Gastrocnemius medialis (tissue), 4 donors: ENCODE results near the gene POLR2C. TPM values are rescaled to one million over a fixed set of nuclear protein-coding genes. Genes with fewer than 3 reads are reported as not detected.

Experiments used
- ATAC-seq, 2 donors: fragments of 150-250 bp; one replicate each; pipeline ENCODE4 v1.9.1; 2016
- DNase-seq, 2 donors: peaks; one replicate each; pipeline ENCODE4 v3.0.0-alpha.2; 2019
- H3K27ac ChIP-seq, 4 donors: fragments of 200-600 bp; sonication (generic); 1 replicate in 1 of 4; 2 replicates in 3 of 4; pipeline ENCODE4 v1.5.1; 2016 to 2018; ENCODE audit warnings: mild to moderate bottlenecking in 2 of 4, moderate library complexity in 1 of 4
- H3K27me3 ChIP-seq, 3 donors: fragments of 200-600 bp; sonication (generic) in 2 of 3; 1 replicate in 1 of 3; 2 replicates in 2 of 3; pipeline versions ENCODE4 v1.5.1 to v1.6.0; 2016 to 2019; ENCODE audit warnings: mild to moderate bottlenecking in 1 of 3, moderate library complexity in 1 of 3
- H3K36me3 ChIP-seq, 2 donors: fragments of 200-600 bp; sonication (generic) in 1 of 2; one replicate each; pipeline ENCODE4 v1.5.1; 2017 to 2018
- H3K4me1 ChIP-seq, 2 donors: fragments of 200-600 bp; sonication (generic) in 1 of 2; one replicate each; pipeline ENCODE4 v1.5.1; 2016 to 2017; ENCODE audit warnings: mild to moderate bottlenecking in 2 of 2
- H3K4me3 ChIP-seq, 4 donors: fragments of 200-600 bp; sonication (generic) in 3 of 4; 1 replicate in 1 of 4; 2 replicates in 3 of 4; pipeline ENCODE4 v1.5.1; 2016 to 2019; ENCODE audit warnings: mild to moderate bottlenecking in 2 of 4
- H3K9me3 ChIP-seq, 3 donors: fragments of 200-600 bp; sonication (generic) in 2 of 3; 1 replicate in 1 of 3; 2 replicates in 2 of 3; pipeline ENCODE4 v1.5.1; 2016 to 2019
- POLR2A ChIP-seq, 2 donors: fragments of 450-650 bp; IDR thresholded peaks; one replicate each; pipeline ENCODE4 v1.6.1; 2017; ENCODE audit warnings: antibody characterized with exemption in 2 of 2, mild to moderate bottlenecking in 2 of 2, moderate library complexity in 2 of 2
- in situ Hi-C, 4 donors: fragments of 200-750 bp; cut with MboI; loops; one replicate each; pipeline versions ENCODE4 v1.15.0 to v1.8.0; 2017; ENCODE audit warnings: low sequenced_read_pairs in 4 of 4
- intact Hi-C: fragments of 100-400 bp; cut with DNase I; formaldehyde crosslinking; loops from one replicate; pipeline ENCODE4 v1.15.1; 2023; ENCODE audit warnings: low total_unique reads
- total RNA-seq, 4 donors: library from RNA; depleted of rRNA; stranded (reverse); fragments of >200 nt; gene quantifications; one replicate each; pipeline versions ENCODE4 v1.1.0 to v1.2.3, GENCODE V29; 2016
- TF ChIP-seq, protein P1 (sequence below), 5 experiments: fragments of 450-650 bp in 3 of 5; fragments of 200-600 bp in 2 of 5; sonication (generic) in 2 of 5; IDR thresholded peaks in 4 of 5; conservative IDR thresholded peaks in 1 of 5; 1 replicate in 4 of 5; 2 replicates in 1 of 5; pipeline ENCODE4 v1.5.1; 2016 to 2019; ENCODE audit warnings: antibody characterized with exemption in 5 of 5, mild to moderate bottlenecking in 3 of 5, moderate library complexity in 3 of 5

POLR2C gene
- total RNA-seq, 4 donors from 2014 or later, result 97.2 to 162 (median 134) TPM

GRCh38 chr16:57512296-57513001, 50.0 kb downstream of the POLR2C start:
- in situ Hi-C loops (loop anchor here in 2 of 4 donors (10.0 kb wide), 2 partner anchors 88 to 208 kb away; no protein-coding TSS in a partner anchor), intact Hi-C loops (no loop called here)
- no peaks in the 10 kb centered on the region for H3K9me3 ChIP-seq
- H3K36me3 ChIP-seq, result no peaks in the 10 kb centered on the region
- H3K27me3 ChIP-seq, result no peaks in the 10 kb centered on the region
- no peak overlapping the region for H3K4me3 ChIP-seq
- DNase-seq (no peak), ATAC-seq (no peak)
- no peaks in the 10 kb centered on the region for H3K4me1 ChIP-seq
- H3K27ac ChIP-seq, result no peak overlapping the region
- TF ChIP-seq POLR2A (IDR thresholded peaks at IDR 0.05), result no peak
- TF ChIP-seq, protein P1, sequence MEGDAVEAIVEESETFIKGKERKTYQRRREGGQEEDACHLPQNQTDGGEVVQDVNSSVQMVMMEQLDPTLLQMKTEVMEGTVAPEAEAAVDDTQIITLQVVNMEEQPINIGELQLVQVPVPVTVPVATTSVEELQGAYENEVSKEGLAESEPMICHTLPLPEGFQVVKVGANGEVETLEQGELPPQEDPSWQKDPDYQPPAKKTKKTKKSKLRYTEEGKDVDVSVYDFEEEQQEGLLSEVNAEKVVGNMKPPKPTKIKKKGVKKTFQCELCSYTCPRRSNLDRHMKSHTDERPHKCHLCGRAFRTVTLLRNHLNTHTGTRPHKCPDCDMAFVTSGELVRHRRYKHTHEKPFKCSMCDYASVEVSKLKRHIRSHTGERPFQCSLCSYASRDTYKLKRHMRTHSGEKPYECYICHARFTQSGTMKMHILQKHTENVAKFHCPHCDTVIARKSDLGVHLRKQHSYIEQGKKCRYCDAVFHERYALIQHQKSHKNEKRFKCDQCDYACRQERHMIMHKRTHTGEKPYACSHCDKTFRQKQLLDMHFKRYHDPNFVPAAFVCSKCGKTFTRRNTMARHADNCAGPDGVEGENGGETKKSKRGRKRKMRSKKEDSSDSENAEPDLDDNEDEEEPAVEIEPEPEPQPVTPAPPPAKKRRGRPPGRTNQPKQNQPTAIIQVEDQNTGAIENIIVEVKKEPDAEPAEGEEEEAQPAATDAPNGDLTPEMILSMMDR (IDR thresholded peaks at IDR 0.05 in 4 of 5, conservative IDR thresholded peaks at IDR 0.05 in 1 of 5), result no peak

GRCh38 chr16:57513371-57514102, 51.1 kb downstream of the POLR2C start:
- in situ Hi-C loops (loop anchor here in 2 of 4 donors (10.0 kb wide), 2 partner anchors 89 to 209 kb away; no protein-coding TSS in a partner anchor), intact Hi-C loops (no loop called here)
- TF ChIP-seq, protein P1 (IDR thresholded peaks at IDR 0.05 in 4 of 5, conservative IDR thresholded peaks at IDR 0.05 in 1 of 5), result no peak
- no peak for TF ChIP-seq POLR2A (IDR thresholded peaks at IDR 0.05)
- Histone ChIP-seq H3K27ac (no peak overlapping the region), H3K27me3 (no peaks in the 10 kb centered on the region), H3K9me3 (no peaks in the 10 kb centered on the region), H3K4me3 (no peak overlapping the region), H3K4me1 (no peaks in the 10 kb centered on the region), H3K36me3 (no peaks in the 10 kb centered on the region)
- DNase-seq, result no peak
- no peak for ATAC-seq

GRCh38 chr16:57514371-57514770, 51.9 kb downstream of the POLR2C start:
- Histone ChIP-seq H3K4me3 (no peak overlapping the region), H3K4me1 (no peaks in the 10 kb centered on the region), H3K27me3 (no peaks in the 10 kb centered on the region), H3K36me3 (no peaks in the 10 kb centered on the region), H3K9me3 (no peaks in the 10 kb centered on the region), H3K27ac (peak overlapping the region in 2 of 4 donors; percentile 16 to 19)
- intact Hi-C loops, result no loop called here
- DNase-seq (no peak), ATAC-seq (no peak)
- in situ Hi-C loops, result loop anchor here in 2 of 4 donors (10.0 kb wide), 2 partner anchors 90 to 210 kb away; no protein-coding TSS in a partner anchor
- TF ChIP-seq POLR2A (IDR thresholded peaks at IDR 0.05), result no peak
- TF ChIP-seq, protein P1 (IDR thresholded peaks at IDR 0.05 in 4 of 5, conservative IDR thresholded peaks at IDR 0.05 in 1 of 5), result no peak

GRCh38 chr16:57514791-57515600, 52.5 kb downstream of the POLR2C start:
- Histone ChIP-seq H3K27ac (peak overlapping the region in 2 of 4 donors; percentile 16 to 19), H3K4me1 (no peaks in the 10 kb centered on the region), H3K9me3 (no peaks in the 10 kb centered on the region), H3K36me3 (no peaks in the 10 kb centered on the region), H3K27me3 (no peaks in the 10 kb centered on the region), H3K4me3 (no peak overlapping the region)
- in situ Hi-C loops, result loop anchor here in 3 of 4 donors (5.0 to 10.0 kb wide), 4 partner anchors 90 to 213 kb away; no protein-coding TSS in a partner anchor
- DNase-seq (no peak), ATAC-seq (no peak)
- intact Hi-C loops, result no loop called here
- TF ChIP-seq, protein P1 (IDR thresholded peaks at IDR 0.05 in 4 of 5, conservative IDR thresholded peaks at IDR 0.05 in 1 of 5), result no peak
- TF ChIP-seq POLR2A (IDR thresholded peaks at IDR 0.05), result no peak
